K562 (cell line): Measurements from ENCODE around the gene PTPRC. TPM values are rescaled to one million over a fixed set of nuclear protein-coding genes. Genes with fewer than 3 reads are reported as not detected.

Experiments used
- ATF1 ChIP-seq, 2 experiments: fragments of 450-650 bp in 1 of 2; IDR thresholded peaks; 2 replicates each; pipeline ENCODE4 v1.6.1; 2016; ENCODE audit warnings: missing compliant biosample characterization in 1 of 2, missing genetic modification characterization in 1 of 2
- ATF7 ChIP-seq: fragments of 450-650 bp; IDR thresholded peaks from 2 replicates; pipeline ENCODE4 v1.7.1; 2014; ENCODE audit warnings: mild to moderate bottlenecking, moderate library complexity
- CBFA2T2 ChIP-seq: fragments of 450-650 bp; conservative IDR thresholded peaks from 2 replicates; pipeline ENCODE4 v1.6.1; 2017; ENCODE audit warnings: mild to moderate bottlenecking
- CREM ChIP-seq: IDR thresholded peaks from 2 replicates; pipeline ENCODE4 v1.6.1; 2014; ENCODE audit warnings: antibody characterized with exemption, low read depth
- EP300 ChIP-seq: IDR thresholded peaks from 2 replicates; pipeline ENCODE4 v1.6.1; 2012; ENCODE audit warnings: low read length, improper control_type of control experiment
- FOSL1 ChIP-seq: fragments of 200-800 bp; sonication (Bioruptor generic); conservative IDR thresholded peaks from 2 replicates; pipeline ENCODE4 v1.6.1; 2016; ENCODE audit warnings: missing genetic modification characterization, missing compliant biosample characterization
- GTF2A2 ChIP-seq: IDR thresholded peaks from 2 replicates; pipeline ENCODE4 v1.6.1; 2016; ENCODE audit warnings: mild to moderate bottlenecking, missing genetic modification characterization, missing compliant biosample characterization
- MAZ ChIP-seq, 2 experiments: fragments of 450-650 bp in 1 of 2; sonication (generic) in 1 of 2; formaldehyde crosslinking; IDR thresholded peaks in 1 of 2; conservative IDR thresholded peaks in 1 of 2; 2 replicates each; pipeline versions ENCODE4 v1.4.0 to v1.5.0; 2020; ENCODE audit warnings: mild to moderate bottlenecking in 1 of 2, missing genetic modification reagents in 1 of 2
- RAD21 ChIP-seq, 2 experiments: fragments of 250-450 bp in 1 of 2; fragments of 450-650 bp in 1 of 2; sonication (Bioruptor Pico) in 1 of 2; formaldehyde crosslinking in 1 of 2; IDR thresholded peaks in 1 of 2; conservative IDR thresholded peaks in 1 of 2; 2 replicates each; pipeline versions ENCODE4 v1.4.0 to v1.8.0; 2020 to 2022; ENCODE audit warnings: mild to moderate bottlenecking in 2 of 2, moderate library complexity in 1 of 2
- TAF1 ChIP-seq: IDR thresholded peaks from 2 replicates; pipeline ENCODE4 v1.6.1; 2011; ENCODE audit warnings: mild to moderate bottlenecking, low read length, moderate library complexity; ENCODE audit not compliant: insufficient read depth, control insufficient read depth, severe bottlenecking; ENCODE audit errors: extremely low read depth
- TBP ChIP-seq: optimal IDR thresholded peaks from 2 replicates; pipeline ENCODE3; 2011; ENCODE audit warnings: low read depth, low read length, improper control_type of control experiment
- ZNF75A ChIP-seq: fragments of 450-650 bp; formaldehyde crosslinking; IDR thresholded peaks from 2 replicates; pipeline ENCODE4 v1.4.0; 2020; ENCODE audit warnings: mild to moderate bottlenecking
- ZNF764 ChIP-seq: fragments of 250-450 bp; sonication (Bioruptor Pico); IDR thresholded peaks from 2 replicates; pipeline ENCODE4 v1.4.0; 2020; ENCODE audit warnings: low read depth, mild to moderate bottlenecking, moderate library complexity
- polyA plus RNA-seq, 8 experiments: library from polyadenylated mRNA; depleted of rRNA in 4 of 8; stranded (reverse) in 5 of 8; unstranded in 3 of 8; fragments of >200 nt; fragmentation: Nextera tagmentation in 2 of 8; fragmentation: Illumina TruSeq in 1 of 8; extraction: Ambion mirVana in 2 of 8; extraction: Trizol in 1 of 8; gene quantifications; 2 replicates each; pipeline versions ENCODE4 v1.2.1 to v1.2.3, GENCODE V29; 2011 to 2014; ENCODE audit warnings: inconsistent platforms in 1 of 8, missing spikeins in 1 of 8
- total RNA-seq, 7 experiments: library from RNA; depleted of rRNA in 6 of 7; stranded (reverse); fragments of >200 nt in 6 of 7; fragmentation: Illumina TruSeq in 2 of 7; extraction: Trizol in 2 of 7; gene quantifications; 2 replicates each; pipeline versions ENCODE4 v1.2.1 to v1.2.3, GENCODE V29; 2011 to 2021; ENCODE audit warnings: low replicate concordance in 1 of 7
- TF ChIP-seq, protein P1 (sequence below), 2 experiments: fragments of 450-650 bp; IDR thresholded peaks; 2 replicates each; pipeline ENCODE4 v1.6.1; 2016
- TF ChIP-seq, protein P2 (sequence below): fragments of 450-650 bp; IDR thresholded peaks from 2 replicates; pipeline ENCODE4 v1.6.1; 2018; ENCODE audit not compliant: partially characterized antibody
- TF ChIP-seq, protein P3 (sequence below), 2 experiments: fragments of 200-800 bp in 1 of 2; sonication (Bioruptor generic) in 1 of 2; sonication (generic) in 1 of 2; formaldehyde crosslinking in 1 of 2; IDR thresholded peaks in 1 of 2; conservative IDR thresholded peaks in 1 of 2; 2 replicates each; pipeline versions ENCODE4 v1.5.0 to v1.6.1; 2016 to 2020; ENCODE audit warnings: missing compliant biosample characterization in 1 of 2, missing genetic modification characterization in 1 of 2, missing genetic modification reagents in 1 of 2
- TF ChIP-seq, protein P4 (sequence below): sonication (generic); IDR thresholded peaks from 2 replicates; pipeline ENCODE4 v1.6.1; 2016

PTPRC gene
- total and polyA plus RNA-seq, 9 of the 15 experiments (the other 6 are each of a cell fraction or from before 2014, with no cell fraction given), result 7.1 to 107 (median 62.9) TPM

DNA sequence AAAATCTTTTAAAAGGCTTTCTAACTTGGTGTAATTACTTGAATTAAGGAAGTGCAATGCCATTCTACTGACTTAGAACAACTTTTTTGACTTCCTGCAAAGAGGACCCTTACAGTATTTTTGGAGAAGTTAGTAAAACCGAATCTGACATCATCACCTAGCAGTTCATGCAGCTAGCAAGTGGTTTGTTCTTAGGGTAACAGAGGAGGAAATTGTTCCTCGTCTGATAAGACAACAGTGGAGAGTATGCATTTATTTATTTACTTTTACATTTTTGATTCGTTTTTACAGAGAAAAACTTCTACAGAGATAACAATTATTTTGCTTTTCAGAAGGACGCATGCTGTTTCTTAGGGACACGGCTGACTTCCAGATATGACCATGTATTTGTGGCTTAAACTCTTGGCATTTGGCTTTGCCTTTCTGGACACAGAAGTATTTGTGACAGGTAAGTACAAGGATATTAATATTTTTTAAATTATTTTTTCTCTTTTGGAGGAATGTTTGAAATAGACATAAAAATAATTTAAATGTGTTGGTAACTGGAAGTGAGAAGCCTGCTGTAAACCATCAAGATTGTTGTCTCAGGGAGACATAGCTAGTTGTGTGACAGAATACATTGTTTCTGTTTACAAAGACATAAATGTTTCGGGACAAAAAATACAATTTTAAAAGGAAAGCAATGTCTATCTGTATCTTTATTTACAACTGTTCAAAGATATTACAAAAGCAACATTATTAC, at the start of gene PTPRC (continued):
- TF ChIP-seq TBP (peak; percentile 28), CBFA2T2 (no peak), GTF2A2 (tag) (0 out of 2 replicates have a peak, but pooled peaks have one; percentile 27), TAF1 (peak; percentile 6), ATF1 (CRISPR knock-in tag; IDR thresholded peaks at IDR 0.05) (no peak), ATF1 (tag; IDR thresholded peaks at IDR 0.05) (0 out of 2 replicates have a peak, but pooled peaks have one; percentile 19), ZNF75A (CRISPR knock-in tag) (peak; percentile 6; the same call in 1 of the 2 replicates), ZNF764 (CRISPR knock-in tag) (no peak), ATF7 (peak; percentile 43; the same call in 1 of the 2 replicates), EP300 (0 out of 2 replicates have a peak, but pooled peaks have one; percentile 3), FOSL1 (tag) (no peak), MAZ (CRISPR knock-in tag; conservative IDR thresholded peaks at IDR 0.05 in 1 of 2, IDR thresholded peaks at IDR 0.05 in 1 of 2) (0 out of 4 replicates have a peak, but pooled peaks of 1 of the 2 experiments have one; percentile 55), CREM (0 out of 2 replicates have a peak, but pooled peaks have one; percentile 15), RAD21 (CRISPR knock-in tag; conservative IDR thresholded peaks at IDR 0.05 in 1 of 2, IDR thresholded peaks at IDR 0.05 in 1 of 2) (0 out of 4 replicates have a peak, but pooled peaks of 1 of the 2 experiments have one; percentile 4)
- TF ChIP-seq, protein P1, sequence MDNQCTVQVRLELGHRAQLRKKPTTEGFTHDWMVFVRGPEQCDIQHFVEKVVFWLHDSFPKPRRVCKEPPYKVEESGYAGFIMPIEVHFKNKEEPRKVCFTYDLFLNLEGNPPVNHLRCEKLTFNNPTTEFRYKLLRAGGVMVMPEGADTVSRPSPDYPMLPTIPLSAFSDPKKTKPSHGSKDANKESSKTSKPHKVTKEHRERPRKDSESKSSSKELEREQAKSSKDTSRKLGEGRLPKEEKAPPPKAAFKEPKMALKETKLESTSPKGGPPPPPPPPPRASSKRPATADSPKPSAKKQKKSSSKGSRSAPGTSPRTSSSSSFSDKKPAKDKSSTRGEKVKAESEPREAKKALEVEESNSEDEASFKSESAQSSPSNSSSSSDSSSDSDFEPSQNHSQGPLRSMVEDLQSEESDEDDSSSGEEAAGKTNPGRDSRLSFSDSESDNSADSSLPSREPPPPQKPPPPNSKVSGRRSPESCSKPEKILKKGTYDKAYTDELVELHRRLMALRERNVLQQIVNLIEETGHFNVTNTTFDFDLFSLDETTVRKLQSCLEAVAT (IDR thresholded peaks at IDR 0.05), result peak; percentile 32 to 49; a peak in 2 of 4 replicates
- TF ChIP-seq, protein P2, sequence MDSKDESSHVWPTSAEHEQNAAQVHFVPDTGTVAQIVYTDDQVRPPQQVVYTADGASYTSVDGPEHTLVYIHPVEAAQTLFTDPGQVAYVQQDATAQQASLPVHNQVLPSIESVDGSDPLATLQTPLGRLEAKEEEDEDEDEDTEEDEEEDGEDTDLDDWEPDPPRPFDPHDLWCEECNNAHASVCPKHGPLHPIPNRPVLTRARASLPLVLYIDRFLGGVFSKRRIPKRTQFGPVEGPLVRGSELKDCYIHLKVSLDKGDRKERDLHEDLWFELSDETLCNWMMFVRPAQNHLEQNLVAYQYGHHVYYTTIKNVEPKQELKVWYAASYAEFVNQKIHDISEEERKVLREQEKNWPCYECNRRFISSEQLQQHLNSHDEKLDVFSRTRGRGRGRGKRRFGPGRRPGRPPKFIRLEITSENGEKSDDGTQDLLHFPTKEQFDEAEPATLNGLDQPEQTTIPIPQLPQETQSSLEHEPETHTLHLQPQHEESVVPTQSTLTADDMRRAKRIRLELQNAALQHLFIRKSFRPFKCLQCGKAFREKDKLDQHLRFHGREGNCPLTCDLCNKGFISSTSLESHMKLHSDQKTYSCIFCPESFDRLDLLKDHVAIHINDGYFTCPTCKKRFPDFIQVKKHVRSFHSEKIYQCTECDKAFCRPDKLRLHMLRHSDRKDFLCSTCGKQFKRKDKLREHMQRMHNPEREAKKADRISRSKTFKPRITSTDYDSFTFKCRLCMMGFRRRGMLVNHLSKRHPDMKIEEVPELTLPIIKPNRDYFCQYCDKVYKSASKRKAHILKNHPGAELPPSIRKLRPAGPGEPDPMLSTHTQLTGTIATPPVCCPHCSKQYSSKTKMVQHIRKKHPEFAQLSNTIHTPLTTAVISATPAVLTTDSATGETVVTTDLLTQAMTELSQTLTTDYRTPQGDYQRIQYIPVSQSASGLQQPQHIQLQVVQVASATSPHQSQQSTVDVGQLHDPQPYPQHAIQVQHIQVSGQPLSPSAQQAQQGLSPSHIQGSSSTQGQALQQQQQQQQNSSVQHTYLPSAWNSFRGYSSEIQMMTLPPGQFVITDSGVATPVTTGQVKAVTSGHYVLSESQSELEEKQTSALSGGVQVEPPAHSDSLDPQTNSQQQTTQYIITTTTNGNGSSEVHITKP, result peak; percentile 13
- TF ChIP-seq, protein P3, sequence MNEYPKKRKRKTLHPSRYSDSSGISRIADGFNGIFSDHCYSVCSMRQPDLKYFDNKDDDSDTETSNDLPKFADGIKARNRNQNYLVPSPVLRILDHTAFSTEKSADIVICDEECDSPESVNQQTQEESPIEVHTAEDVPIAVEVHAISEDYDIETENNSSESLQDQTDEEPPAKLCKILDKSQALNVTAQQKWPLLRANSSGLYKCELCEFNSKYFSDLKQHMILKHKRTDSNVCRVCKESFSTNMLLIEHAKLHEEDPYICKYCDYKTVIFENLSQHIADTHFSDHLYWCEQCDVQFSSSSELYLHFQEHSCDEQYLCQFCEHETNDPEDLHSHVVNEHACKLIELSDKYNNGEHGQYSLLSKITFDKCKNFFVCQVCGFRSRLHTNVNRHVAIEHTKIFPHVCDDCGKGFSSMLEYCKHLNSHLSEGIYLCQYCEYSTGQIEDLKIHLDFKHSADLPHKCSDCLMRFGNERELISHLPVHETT (CRISPR knock-in tag; conservative IDR thresholded peaks at IDR 0.05 in 1 of 2, IDR thresholded peaks at IDR 0.05 in 1 of 2), result 0 out of 4 replicates have a peak, but pooled peaks of 1 of the 2 experiments have one; percentile 28
- TF ChIP-seq, protein P4, sequence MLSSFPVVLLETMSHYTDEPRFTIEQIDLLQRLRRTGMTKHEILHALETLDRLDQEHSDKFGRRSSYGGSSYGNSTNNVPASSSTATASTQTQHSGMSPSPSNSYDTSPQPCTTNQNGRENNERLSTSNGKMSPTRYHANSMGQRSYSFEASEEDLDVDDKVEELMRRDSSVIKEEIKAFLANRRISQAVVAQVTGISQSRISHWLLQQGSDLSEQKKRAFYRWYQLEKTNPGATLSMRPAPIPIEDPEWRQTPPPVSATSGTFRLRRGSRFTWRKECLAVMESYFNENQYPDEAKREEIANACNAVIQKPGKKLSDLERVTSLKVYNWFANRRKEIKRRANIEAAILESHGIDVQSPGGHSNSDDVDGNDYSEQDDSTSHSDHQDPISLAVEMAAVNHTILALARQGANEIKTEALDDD, result peak; percentile 88
